ENCODE results near the gene RABL2B.

The RABL2B gene

GRCh38 chr22:50725597-50725996 is 57.8 kb downstream of the RABL2B start:
- H3K4me3 Mint-ChIP-seq = no peak overlapping the region
- no peak overlapping the region for H3K27ac Mint-ChIP-seq
- no peaks in the 10 kb centered on the region for H3K9me3 Mint-ChIP-seq
- H3K36me3 Mint-ChIP-seq (ENCODE audit: low read depth) = peaks cover 22% of the 10 kb centered on the region
- no peaks in the 10 kb centered on the region for H3K4me1 Mint-ChIP-seq
- peaks cover 22% of the 10 kb centered on the region for H3K27me3 Mint-ChIP-seq (ENCODE audit: low read depth)
- TF ChIP-seq, protein P1, sequence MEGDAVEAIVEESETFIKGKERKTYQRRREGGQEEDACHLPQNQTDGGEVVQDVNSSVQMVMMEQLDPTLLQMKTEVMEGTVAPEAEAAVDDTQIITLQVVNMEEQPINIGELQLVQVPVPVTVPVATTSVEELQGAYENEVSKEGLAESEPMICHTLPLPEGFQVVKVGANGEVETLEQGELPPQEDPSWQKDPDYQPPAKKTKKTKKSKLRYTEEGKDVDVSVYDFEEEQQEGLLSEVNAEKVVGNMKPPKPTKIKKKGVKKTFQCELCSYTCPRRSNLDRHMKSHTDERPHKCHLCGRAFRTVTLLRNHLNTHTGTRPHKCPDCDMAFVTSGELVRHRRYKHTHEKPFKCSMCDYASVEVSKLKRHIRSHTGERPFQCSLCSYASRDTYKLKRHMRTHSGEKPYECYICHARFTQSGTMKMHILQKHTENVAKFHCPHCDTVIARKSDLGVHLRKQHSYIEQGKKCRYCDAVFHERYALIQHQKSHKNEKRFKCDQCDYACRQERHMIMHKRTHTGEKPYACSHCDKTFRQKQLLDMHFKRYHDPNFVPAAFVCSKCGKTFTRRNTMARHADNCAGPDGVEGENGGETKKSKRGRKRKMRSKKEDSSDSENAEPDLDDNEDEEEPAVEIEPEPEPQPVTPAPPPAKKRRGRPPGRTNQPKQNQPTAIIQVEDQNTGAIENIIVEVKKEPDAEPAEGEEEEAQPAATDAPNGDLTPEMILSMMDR (IDR thresholded peaks at IDR 0.05; ENCODE audit: unreplicated experiment in 3 of 3) = no peak

GRCh38 chr22:50724616-50725015 is 58.8 kb downstream of the RABL2B start:
- Mint-ChIP-seq H3K27ac (no peak overlapping the region), H3K4me3 (no peak overlapping the region), H3K36me3 (ENCODE audit: low read depth) (peaks cover 22% of the 10 kb centered on the region), H3K9me3 (no peaks in the 10 kb centered on the region), H3K27me3 (ENCODE audit: low read depth) (peaks cover 25% of the 10 kb centered on the region), H3K4me1 (no peaks in the 10 kb centered on the region)
- TF ChIP-seq, protein P1 (IDR thresholded peaks at IDR 0.05; ENCODE audit: unreplicated experiment in 3 of 3) = no peak

DNA sequence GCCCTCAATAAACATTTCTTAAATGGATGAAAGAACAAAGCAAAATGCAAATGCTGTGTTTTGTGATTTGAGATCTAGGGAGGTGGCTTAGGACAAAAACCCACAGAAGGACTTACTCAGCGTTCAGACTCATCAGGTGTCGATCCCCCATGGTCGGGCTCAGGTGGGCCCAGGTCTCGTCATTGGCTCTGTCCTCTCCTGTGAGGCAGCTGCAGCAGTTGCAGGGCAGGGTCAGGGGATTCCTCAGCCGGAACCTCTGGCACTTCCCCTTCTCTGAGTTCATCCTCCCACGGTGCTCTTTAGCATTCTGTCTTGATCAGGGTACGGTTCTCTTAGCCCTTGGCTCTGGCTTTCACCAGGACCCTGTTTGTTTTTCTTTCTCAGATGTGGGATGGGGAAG is 59.4 kb downstream of the RABL2B start:
- TF ChIP-seq, protein P1 (IDR thresholded peaks at IDR 0.05; ENCODE audit: unreplicated experiment in 3 of 3) = no peak
- Mint-ChIP-seq H3K27ac (no peak overlapping the region), H3K4me3 (peak overlapping the region in 1 of 3 experiments; percentile 21), H3K27me3 (ENCODE audit: low read depth) (peaks cover 31% of the 10 kb centered on the region), H3K9me3 (no peaks in the 10 kb centered on the region), H3K36me3 (ENCODE audit: low read depth) (peaks cover 26% of the 10 kb centered on the region), H3K4me1 (no peaks in the 10 kb centered on the region)

DNA sequence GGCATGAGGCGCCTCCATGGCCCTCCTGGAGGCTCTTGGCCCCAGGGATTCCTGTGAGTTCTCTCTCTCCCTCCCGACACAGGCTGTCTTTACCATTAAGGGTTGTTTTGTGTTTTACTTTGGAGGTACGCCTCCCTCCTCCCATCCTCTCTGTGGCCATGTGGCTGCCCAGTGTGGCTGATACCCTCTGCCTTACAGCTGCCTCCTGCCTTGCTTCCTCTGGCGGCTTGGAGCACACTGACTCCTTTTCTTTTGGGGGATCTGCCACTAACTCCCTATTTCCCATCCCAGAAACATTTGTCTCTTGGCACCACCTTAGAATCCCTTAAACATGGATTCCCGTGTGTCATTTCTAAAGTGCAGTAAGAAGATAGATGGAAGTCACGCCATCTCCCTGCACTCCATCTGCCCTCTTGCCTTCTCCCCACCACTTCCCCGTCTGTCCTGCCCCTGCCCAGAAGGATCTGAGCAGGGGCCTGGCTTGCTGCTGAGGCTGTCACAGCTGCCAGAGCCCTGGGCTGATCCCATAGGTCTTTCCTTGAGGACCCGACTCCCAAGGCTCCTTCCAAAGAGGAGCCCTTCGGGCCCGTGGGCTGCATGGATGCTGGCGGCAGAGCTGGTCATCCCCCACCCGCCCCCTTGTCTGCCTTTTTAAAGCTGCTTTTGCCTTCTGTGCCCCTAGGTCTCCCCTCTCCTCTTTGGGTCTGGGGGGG is 60.6 kb downstream of the RABL2B start:
- peaks cover under 1% of the 10 kb centered on the region for H3K4me1 Mint-ChIP-seq

DNA sequence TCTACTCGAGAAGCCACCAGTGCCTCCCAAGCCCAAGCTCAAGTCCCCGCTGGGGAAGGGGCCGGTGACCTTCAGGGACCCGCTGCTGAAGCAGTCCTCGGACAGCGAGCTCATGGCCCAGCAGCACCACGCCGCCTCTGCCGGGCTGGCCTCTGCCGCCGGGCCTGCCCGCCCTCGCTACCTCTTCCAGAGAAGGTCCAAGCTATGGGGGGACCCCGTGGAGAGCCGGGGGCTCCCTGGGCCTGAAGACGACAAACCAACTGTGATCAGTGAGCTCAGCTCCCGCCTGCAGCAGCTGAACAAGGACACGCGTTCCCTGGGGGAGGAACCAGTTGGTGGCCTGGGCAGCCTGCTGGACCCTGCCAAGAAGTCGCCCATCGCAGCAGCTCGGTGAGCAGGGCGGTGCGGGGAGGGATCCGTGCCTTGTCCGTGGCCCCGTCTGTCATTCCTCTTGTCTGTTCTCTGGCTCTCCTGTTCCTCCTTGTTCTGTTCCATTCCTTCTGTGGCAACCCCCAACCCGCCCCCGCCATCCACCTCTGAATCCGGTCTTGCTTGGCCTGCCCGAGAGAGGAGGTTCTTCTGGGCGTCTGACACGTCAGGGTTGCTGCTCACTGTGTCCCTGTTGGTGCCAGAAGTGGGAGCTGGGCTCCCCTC is 61.3 kb downstream of the RABL2B start:
- Mint-ChIP-seq H3K9me3 (no peaks in the 10 kb centered on the region), H3K4me3 (peak overlapping the region in 1 of 3 experiments; percentile 47)

More for the DNA sequence above, 60.6 kb downstream of the RABL2B start:
- H3K27me3 Mint-ChIP-seq (ENCODE audit: low read depth) = peaks cover 42% of the 10 kb centered on the region
- TF ChIP-seq, protein P1 (IDR thresholded peaks at IDR 0.05; ENCODE audit: unreplicated experiment in 3 of 3) = no peak
- peak overlapping the region; percentile 47 to 60 (median 48) for H3K4me3 Mint-ChIP-seq
- no peak overlapping the region for H3K27ac Mint-ChIP-seq
- no peaks in the 10 kb centered on the region for H3K9me3 Mint-ChIP-seq
- H3K36me3 Mint-ChIP-seq (ENCODE audit: low read depth) = peaks cover 35% of the 10 kb centered on the region

More for the DNA sequence above, 61.3 kb downstream of the RABL2B start:
- Mint-ChIP-seq H3K36me3 (ENCODE audit: low read depth) (peaks cover 40% of the 10 kb centered on the region), H3K27me3 (ENCODE audit: low read depth) (peaks cover 48% of the 10 kb centered on the region), H3K4me1 (peaks cover 5% of the 10 kb centered on the region), H3K27ac (no peak overlapping the region)
- TF ChIP-seq, protein P1 (IDR thresholded peaks at IDR 0.05; ENCODE audit: unreplicated experiment in 3 of 3) = no peak

Measured in nephron (organoid).